NCI-H146 (cell line): ENCODE measurements around the gene RBBP7.

Experiments used
- DNase-seq: peaks from one replicate; lab custom pipeline; 2025; lab: John Stamatoyannopoulos, UW

RBBP7 gene

DNA sequence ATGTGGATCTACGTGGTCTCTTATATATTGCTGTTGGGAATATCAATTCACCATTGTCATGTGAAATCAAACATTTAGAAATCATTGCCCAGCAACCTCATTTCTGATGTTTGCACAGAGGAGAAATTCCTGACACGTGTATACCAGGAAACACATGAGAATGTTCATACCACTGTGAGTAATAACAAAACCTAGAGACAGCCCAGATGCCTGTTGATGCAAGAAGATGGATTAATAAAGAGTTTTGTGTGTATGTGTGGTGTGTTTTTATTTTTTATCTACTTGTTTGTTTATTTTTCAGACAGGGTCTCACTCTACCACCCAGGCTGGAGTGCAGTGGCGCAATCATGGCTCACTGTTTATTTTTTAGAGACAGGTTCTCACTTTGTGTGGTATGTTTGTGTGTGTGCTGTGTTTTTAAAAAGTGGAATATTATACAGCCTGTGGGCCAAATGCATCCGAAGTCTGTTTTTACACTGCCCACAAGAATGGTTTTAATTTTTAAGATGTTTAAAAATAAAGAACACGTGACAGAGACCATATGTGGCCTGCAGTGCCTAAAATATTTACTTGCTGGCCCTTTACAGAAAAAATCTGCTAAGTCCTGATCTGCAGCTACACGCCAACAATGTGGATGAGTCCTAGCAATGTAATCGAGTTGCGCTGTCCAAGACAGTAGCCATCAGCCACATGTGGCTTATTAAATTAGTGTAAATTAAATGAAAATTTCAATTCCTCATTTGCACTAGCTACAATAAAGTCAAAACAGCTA, 44.7 kb downstream of the RBBP7 start:
- DNase-seq = no peak

DNA sequence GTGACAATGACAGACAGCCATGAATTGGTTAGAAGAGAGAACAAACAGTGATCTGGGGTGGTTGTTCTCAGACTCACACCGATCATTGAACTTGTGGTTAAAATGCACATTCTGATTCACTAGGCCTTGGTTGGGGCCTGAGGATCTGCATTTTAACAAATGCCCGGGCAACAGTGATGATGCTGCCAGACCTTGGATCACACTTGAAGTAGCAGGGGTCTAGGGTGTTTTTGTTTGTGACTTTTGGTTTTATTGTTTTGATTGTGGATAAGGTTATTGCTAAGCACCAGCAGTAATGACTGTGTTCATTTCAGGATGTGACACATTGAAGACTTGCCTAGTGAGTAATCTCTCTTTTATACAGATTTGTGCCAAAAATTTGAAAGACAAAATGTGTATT, 47.4 kb downstream of the RBBP7 start:
- no peak for DNase-seq

DNA sequence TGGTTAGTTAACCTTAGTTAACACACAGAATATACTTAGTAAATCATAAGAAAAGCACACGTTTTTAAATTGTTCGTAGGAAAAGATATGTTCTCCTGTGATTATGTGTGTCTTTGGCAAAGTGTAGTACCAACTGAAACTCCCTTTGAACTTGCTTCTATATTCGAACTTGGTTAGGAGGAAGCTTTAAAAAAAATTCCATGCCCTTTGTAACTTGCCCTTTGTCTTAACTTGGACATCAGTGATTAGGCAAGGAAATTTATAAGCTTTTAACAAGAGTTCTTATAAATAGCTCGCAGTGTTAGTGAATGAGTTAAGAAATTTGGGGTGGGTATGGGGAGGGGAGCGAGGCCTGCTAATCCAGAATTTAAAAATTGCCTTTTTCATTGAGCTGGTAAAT, 50.5 kb downstream of the RBBP7 start:
- no peak for DNase-seq

DNA sequence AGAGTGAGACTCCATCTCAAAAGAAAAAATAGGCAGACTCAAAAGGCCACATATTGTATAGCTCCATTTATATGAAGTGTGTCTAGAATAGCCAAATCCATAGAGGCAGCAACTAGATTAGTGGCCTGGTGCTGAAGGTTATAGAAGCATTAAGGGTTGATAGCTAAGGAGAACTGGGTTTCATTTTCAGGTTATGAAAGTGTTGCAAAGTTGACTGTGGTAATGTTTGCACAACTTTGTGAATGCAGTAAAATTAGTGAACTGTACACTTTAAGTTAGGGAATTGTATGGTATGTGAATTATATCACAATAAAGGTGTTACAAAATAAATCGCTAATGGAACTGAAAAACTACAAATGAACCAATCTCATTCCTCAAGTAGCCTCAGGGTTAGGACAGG, 55.6 kb downstream of the RBBP7 start:
- no peak for DNase-seq

DNA sequence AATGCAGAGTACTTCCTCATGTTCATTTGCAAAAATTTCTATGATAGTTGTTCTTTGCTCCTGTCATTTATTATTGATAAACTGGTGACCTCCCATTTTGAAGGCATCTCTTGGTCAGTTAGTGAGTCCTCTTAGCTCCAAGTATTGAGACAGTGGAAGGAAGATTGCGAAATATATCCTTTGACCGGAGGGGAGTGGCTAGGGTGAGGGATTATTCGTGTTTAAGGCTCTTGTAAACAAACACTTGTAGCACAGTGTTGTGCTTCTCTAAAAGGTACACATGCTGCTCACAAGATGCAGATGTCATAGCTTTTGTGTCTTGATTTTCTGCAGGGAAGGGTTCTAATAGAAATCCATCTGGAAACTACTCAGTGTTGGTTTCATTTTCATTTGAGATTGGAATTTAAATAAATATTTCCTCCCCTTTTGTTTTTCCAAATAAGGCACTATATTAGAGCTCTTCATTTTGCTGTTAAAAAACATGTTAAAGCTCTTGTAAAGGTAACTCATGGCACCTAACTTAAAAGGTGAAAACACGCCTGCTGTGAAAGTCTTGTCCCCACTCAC, 62.1 kb downstream of the RBBP7 start:
- DNase-seq = no peak

DNA sequence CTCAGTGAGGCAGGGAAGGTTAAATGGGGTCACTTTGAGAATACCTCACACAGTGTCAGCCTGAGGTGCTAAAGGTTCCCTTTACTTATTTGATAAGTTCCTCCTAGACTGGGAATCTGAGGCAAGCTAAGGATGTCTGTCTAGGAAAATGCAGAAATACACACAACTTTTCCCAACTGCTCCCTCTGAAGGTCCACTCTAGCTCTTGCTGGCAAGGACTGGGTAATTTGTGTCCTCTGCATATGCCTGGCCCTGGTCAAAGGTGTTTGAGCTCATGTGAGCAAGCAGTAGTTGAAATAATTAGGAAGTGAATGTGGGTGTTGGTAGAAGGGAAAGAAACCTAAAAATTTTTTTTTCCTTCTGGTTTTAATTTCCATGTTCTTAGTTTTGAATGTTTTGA, 62.6 kb downstream of the RBBP7 start:
- DNase-seq = no peak

DNA sequence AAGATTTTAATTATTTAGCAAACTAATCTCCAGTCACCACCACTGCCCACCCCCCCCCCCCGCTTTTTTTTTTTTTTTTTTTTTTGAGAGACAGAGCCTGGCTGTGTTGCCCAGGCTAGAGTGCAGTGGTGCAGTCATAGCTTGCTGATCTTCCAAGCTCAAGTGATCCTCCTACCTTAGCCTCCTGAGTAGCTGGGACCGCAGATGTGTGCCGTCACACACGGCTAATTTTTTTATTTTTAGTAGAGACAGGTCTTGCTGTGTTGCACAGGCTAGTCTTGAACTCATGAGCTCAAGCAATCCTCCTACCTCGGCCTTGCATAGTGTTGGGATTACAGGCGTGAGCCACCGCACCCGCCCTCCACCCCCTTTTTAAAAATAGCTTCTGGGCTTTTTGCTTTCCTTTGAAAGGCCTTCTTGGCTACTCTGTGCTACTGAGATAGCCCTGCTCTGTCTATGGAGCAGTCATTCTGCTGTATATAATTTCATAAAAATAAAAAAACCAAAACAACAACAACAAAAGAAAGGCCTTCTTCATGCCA, 65.2 kb downstream of the RBBP7 start:
- no peak for DNase-seq

DNA sequence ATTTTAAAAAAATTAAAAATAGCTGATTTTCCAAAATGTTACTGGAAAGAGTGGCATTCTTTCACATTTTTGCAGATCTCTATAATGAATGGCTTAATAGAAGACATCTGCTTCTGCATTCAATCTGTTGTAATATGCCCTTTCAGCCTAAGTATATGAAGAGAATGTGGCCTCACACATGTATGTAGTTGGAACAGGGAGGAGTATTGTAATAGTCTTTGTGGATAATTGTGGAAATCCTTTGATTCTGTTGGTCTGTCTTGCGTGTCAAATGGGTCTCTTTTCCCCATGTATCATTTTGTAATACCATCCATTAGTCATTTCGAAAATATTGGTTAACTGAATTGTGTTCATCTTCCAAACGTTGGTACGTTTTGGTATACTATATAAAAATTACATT, 72.3 kb downstream of the RBBP7 start:
- DNase-seq = no peak

DNA sequence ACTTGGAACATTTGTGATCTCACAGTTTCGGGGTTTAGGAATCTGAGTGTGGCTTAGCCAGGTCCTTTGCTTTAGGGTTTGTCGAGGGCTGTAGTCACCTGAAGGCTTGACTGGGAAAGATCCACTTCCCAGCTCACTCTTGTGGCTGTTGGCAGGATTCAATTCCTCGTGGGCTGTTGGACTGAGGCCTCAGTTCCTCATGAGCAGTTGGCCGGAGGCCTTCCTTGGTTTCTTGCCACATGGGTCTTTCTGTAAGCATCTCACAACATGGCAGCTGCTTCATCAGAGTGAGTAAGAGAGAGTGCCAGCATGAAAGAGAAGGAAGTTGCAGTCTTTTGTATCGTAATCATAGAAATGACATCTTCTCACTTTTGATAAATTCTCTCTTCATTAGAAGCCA, 72.8 kb downstream of the RBBP7 start:
- no peak for DNase-seq

DNA sequence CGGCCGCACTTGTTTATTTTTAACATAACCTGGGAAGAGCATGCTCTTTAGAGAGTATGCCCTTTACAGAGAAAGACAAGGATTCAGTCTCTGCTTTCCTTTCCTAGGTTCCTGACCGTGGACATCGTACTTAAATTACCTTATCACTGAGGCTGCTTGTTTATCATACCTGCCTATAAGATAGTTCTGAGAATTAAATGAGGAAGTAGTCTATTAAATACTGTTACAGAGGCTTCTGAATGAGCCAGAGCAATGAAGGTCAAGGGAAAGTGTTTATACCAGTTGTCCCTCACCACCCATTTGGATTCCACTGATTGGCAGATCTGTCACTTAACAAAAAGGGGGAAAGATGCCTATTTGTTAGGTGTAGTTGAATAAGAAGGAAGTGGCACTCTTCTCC, 73.9 kb downstream of the RBBP7 start:
- no peak for DNase-seq
